KBM-7 (cell line): Measurements from ENCODE around the gene ITPR3.

Experiments
- DNase-seq: peaks from one replicate; pipeline ENCODE4 v3.0.0-alpha.2; 2015
- in situ Hi-C: fragments of 300-500 bp; cut with MboI; formaldehyde crosslinking; loops from 2 replicates; pipeline ENCODE4 v1.14.3; 2020; ENCODE audit warnings: low sequenced_read_pairs, low pct_unique_long_range_greater_than_20kb, mixed read lengths

The ITPR3 gene

GRCh38 chr6:33609019-33609418 lies 12.1 kb upstream of the ITPR3 start:
- in situ Hi-C loops = no loop called here
- no peak for DNase-seq

- no peak for DNase-seq
- in situ Hi-C loops = no loop called here
Measured at GRCh38 chr6:33609528-33609927, 11.6 kb upstream of the ITPR3 start.

GRCh38 chr6:33610067-33610466 lies 11.1 kb upstream of the ITPR3 start:
- in situ Hi-C loops = no loop called here
- no peak for DNase-seq

- in situ Hi-C loops = no loop called here
- no peak for DNase-seq
Measured at GRCh38 chr6:33610779-33611732, 10.1 kb upstream of the ITPR3 start.

- DNase-seq = no peak
- in situ Hi-C loops = no loop called here
Measured at GRCh38 chr6:33613146-33613794, 7.9 kb upstream of the ITPR3 start.

GRCh38 chr6:33613795-33614168 lies 7.3 kb upstream of the ITPR3 start:
- in situ Hi-C loops = no loop called here
- DNase-seq = no peak

GRCh38 chr6:33616113-33616512 lies 5.0 kb upstream of the ITPR3 start:
- DNase-seq = no peak
- in situ Hi-C loops = no loop called here

- DNase-seq = no peak
- in situ Hi-C loops = no loop called here
Measured at GRCh38 chr6:33616913-33617312, 4.2 kb upstream of the ITPR3 start.

GRCh38 chr6:33619166-33619840 lies 1.8 kb upstream of the ITPR3 start:
- DNase-seq = no peak
- in situ Hi-C loops = no loop called here

GRCh38 chr6:33620158-33620855 lies 815 bp upstream of the ITPR3 start:
- peak; percentile 57 for DNase-seq
- in situ Hi-C loops = no loop called here

- peak; percentile 21 for DNase-seq
Measured at GRCh38 chr6:33621711-33622388, 728 bp downstream of the ITPR3 start.

GRCh38 chr6:33622456-33623431 lies 1.6 kb downstream of the ITPR3 start:
- in situ Hi-C loops = no loop called here
- DNase-seq = no peak

More at GRCh38 chr6:33621711-33622388, 728 bp downstream of the ITPR3 start:
- in situ Hi-C loops = no loop called here

- in situ Hi-C loops = no loop called here
Measured at GRCh38 chr6:33623895-33624381, 2.8 kb downstream of the ITPR3 start.

GRCh38 chr6:33624856-33625255 lies 3.7 kb downstream of the ITPR3 start:
- no peak for DNase-seq
- in situ Hi-C loops = no loop called here

More at GRCh38 chr6:33623895-33624381, 2.8 kb downstream of the ITPR3 start:
- no peak for DNase-seq

- in situ Hi-C loops = no loop called here
Measured at GRCh38 chr6:33627876-33628275, 6.8 kb downstream of the ITPR3 start.

GRCh38 chr6:33628401-33628964 lies 7.4 kb downstream of the ITPR3 start:
- in situ Hi-C loops = no loop called here

More at GRCh38 chr6:33627876-33628275, 6.8 kb downstream of the ITPR3 start:
- DNase-seq = no peak

GRCh38 chr6:33630014-33630413 lies 8.9 kb downstream of the ITPR3 start:
- in situ Hi-C loops = no loop called here
- DNase-seq = no peak

More at GRCh38 chr6:33628401-33628964, 7.4 kb downstream of the ITPR3 start:
- DNase-seq = no peak
